ENCODE results near the gene FLRT1.

Gene FLRT1

DNA sequence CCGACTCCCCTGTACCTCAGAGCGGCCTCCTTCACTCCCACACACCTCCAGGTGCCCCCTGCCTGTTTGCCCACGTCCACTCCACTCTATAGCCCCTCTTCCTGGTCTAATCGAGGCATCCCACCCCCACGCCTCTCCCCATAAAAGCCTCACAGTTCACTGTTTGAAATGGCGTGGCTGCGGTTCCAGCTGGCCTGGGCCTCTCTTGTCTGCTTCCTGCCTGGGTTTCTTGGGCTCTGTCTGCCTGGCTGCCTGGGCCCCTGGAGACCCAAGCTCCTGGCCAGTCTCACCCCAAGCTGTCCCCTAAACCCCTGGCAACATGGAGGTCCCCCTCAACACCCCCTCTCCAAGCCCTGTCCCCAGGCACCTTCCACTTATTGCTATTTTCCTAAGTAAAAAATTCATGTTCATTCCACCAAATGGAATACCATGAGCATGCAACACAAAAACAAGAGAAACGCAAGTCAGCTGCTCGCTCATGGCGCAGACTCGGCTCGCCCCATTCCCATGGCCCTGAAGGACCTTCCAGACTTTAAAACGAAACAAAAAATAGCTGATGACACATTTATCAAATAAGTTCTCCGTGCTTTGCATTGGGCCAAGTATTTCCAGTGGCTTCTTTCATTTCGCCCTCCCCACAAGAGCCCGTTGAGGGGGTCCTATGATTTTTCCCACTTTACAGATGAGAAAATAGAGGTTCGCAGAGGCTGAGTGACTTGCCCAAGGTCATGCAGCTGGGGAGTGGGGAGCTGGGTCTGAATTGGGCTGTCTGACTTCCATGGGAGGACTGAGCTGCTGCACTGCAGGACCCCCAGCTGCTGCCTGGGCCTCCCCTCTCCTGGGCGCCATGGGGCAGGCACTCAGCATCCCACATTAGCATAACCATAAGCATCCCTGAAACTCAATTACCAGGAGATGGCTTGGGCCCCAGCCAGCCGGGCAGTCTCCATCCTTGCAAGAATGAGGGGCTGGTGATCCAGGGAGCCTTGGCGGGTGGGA lies 11.7 kb upstream of the FLRT1 start:
- no peak for ATAC-seq
- DNase-seq = no peak

- ATAC-seq (no peak), DNase-seq (no peak)
These were observed 10.5 kb upstream of the FLRT1 start for GRCh38 chr11:64025205-64025604.

GRCh38 chr11:64026575-64027205 lies 9.0 kb upstream of the FLRT1 start:
- DNase-seq (no peak), ATAC-seq (no peak)

DNA sequence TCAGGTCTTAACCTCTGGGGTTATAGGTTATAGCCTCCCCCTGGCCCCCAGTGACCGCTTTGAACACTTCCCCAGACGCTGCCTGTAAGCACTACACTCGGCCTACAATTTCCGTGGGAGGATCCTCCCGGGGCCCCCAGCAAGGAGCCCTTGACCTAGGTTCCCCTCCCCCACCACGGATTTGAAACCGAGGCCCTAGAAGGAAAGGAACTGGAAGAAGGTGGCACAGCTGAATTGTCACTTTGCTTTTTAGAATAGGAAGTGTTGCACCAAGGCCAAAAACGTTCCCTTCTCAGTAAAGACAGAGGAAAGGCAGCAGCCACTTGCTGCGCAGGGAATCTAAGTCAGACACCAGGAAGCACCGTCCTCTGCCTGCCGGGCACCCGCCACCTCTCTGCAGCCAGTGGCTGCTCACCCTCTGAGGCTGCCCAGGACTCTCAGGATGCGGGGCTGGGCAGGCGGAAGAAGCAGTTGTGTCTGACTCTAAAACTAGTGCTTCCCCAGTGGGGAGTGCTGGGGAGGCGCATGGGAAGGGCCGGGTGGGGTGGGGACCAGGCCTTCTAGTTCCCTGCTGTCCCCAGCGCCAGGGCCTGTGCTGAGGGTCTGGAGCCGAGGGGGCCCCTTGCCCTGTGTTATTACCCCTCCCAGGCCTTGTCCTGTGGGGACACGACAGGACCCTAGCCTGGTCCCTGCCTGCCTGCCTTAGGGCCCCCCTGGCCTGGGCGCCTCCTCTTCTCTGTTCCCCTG lies 7.9 kb upstream of the FLRT1 start:
- DNase-seq = no peak
- no peak for ATAC-seq

DNA sequence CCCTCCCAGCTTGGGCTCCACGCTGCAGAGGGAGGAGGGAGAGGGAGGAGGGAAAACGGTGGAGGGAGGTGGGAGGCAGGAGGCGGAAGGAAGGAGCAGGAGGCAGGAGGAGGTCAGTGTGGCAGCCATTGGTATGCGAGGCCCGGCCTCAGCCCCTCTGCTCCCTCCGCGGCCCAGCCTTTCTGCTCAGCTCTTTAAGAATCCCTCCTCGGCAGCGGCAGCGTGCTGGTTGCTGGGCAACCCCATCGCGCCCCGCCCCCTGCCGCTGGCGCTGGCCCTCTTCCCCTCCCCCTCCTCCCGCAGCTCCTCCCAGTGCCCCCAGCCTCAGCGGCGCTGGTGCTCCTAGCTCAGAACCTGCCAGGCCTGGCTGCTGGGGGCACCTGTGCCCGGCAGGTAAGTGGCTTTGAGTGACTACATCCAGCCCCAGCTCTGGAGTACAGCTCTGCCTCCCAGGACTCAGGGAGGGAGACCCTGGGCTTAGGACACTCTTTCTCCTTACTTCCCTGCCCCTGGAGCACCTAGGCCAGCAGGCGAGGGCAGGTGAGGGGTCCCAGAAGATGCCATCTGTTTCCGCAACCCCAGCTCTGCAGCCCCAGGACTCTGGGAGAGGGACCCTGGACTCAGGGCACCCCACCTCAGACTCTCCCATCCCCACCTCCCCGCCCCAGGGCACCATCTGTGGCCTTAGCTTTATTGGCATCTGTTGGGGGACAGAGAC lies 7.2 kb upstream of the FLRT1 start:
- no peak for DNase-seq
- no peak for ATAC-seq

DNA sequence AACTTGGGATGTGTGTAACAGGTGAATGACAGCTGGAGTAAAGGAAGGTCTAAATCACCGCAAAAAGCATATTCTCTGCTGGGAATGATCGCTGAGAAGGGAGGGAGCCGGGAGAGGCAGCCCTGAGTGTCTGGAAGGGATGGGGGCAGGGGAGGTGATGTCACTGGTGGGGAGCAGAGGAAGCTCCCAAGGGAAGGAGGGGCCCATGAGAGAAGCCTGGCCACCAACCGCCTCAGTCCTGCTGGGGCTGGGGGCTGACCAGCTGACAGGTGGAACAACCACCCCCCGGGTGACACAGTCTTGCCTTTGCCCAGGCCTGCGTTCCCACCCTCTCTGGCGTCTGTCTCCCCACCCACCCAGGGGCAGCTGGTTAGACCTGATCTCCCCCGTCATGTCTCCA lies 6.0 kb upstream of the FLRT1 start:
- ATAC-seq (no peak), DNase-seq (no peak)

DNA sequence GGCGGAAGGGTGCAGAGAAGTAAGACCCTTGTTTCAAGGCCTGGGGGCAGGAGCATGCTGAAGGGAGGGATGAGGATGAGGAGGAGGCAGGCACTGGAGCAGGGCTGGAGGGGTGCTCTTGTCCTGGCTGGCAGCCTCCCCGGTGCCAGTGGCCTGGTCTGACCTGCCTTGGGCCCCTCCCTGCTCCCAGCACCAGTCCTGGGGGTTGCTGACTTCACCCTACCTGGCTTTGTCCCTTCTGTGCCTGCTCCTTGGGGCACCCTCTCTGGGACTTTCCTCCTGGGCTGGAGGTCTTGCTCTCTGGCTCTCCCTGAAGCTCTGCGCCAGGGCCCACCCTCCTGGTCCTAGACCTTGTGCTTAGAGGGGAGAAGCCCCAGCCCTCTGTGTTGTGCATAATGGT lies 4.7 kb upstream of the FLRT1 start:
- DNase-seq (no peak), ATAC-seq (no peak)

- no peak for ATAC-seq
- no peak for DNase-seq
These were observed 3.7 kb upstream of the FLRT1 start for GRCh38 chr11:64032050-64032449.

DNA sequence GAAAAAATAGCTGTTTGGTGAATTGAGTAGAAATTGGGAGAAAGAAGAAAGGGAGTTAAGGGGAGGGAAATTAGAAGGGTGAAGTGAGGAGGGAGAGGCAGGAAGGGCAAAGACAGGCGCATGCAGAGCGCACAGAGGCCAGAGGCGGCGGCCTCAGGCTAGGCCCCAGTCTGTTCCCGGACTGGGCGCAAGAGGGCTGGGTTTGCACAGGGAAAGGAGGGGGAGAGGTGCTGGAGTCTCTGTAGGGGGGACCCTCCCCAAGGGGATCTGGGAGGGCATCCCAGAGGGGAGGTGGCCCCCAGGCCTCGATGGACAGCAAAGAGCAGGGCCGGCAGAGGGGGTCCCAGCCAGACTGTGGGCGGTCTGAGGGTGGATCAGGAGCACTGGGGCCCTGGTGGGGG lies 1.3 kb upstream of the FLRT1 start:
- no peak for DNase-seq
- ATAC-seq = no peak

- ATAC-seq = no peak
- no peak for DNase-seq
These were observed 628 bp upstream of the FLRT1 start for GRCh38 chr11:64035081-64035524.

DNA sequence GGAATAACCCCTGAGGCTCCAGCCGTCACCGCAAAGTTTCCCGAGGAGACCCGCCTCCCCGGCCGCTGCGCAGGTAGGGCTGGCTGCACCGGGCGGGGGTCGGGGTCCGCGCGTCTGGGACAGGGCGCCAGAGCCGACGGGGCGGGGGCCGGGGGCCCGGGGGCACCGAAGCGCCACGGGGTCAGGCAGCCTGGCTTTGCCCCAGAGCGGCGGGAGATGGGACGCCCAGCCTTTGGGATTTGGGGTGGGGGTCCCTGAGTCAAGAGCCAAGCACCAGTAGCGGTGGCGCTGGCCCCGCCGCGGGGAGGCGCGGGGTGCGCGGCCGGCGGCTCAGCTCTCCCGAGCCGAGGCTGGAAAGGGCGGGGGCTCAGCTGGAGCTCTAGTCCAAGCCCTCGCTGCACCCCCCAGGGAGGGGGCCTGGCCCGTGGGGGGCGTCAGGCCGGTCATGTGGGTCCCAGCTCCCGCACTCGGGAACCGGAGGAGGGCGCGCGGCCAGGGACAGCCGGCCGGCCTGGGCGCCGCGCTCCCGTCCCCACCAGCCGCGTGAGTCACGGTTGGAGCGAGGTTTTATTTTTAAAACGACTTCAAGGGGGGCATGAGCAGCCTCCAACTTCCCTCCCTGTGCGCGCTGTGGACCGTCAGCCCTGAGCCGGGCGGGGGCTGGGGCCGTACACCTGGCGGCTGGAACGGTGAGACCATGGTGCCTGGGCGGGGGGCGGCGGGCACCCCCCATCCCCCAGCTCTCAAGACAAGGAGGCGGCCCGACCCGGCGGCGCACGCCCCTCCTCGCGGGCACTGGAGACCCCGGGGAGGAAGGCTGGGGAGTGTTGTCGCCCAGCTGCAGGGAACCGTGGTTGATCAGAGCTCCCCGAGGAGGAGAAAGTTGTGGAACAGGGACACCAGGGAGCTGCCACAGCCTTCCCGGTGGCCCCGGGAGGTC lies 626 bp downstream of the FLRT1 start:
- DNase-seq (peak; percentile 27), ATAC-seq (no peak)

DNA sequence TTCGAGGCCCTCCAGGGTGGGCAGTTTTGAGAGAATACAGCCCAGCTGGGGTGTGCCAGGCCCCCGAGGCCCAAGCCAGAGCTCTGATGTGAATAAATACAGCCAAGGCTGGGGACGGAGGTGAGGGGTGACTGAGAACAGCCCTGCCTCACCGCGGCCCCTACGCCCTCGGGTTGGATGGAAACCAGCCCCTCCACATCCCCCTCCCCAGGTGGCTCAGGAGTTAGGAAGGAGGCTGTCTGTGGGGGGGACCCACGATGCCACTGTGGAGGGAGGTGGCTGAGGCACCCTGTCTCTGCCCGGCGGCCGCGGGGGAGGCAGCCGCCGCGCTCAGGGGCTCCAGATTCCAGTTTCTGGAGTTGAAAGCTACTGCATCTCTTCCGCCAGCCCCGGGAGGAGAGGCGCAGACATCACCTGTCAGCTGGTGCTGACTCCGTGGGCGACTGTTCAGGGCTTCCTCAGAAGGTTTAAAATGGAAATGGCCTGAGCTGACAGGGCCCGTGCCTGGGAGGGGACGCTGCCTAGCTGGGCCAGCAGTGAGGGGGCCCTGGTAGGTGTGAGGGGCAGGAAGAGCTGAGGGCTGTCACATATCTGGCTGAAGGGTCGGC lies 1.4 kb downstream of the FLRT1 start:
- no peak for DNase-seq
- no peak for ATAC-seq

GRCh38 chr11:64038500-64038899 lies 2.8 kb downstream of the FLRT1 start:
- DNase-seq (no peak), ATAC-seq (no peak)

DNA sequence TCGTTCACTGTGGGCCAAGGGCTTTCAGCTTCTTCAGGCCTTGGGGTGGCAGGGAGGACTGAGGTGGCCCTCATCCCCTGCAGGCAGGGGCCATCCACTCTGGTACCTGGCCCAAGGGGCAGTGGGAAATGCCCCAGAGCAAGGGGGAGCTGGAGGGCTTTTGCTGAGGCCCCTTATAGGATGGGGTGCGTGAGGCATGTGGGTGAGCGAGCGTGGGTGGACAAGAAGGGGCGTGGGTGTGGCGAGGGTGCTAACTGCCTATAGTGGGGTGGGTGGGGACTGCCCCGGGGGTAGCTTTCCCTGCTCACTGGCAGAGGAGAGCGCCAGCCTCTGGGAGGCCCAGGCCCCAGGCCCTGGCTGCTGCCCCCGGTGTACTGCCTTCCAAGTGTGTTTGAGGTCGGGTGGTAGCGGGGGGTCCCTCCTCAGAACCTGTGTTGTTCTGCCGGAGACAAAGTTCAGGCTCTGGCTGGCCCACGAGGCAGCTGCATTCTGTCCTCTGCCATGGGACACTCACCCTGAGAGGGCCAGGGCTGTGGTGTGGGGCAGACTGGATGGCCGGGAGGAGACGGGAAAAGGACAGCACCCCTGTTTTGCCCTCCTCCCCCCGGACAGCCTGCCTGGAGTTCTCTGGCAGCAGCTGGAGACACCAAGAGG lies 3.4 kb downstream of the FLRT1 start:
- ATAC-seq = no peak
- no peak for DNase-seq

- no peak for ATAC-seq
- DNase-seq = no peak
These were observed 5.1 kb downstream of the FLRT1 start for GRCh38 chr11:64040684-64041322.

DNA sequence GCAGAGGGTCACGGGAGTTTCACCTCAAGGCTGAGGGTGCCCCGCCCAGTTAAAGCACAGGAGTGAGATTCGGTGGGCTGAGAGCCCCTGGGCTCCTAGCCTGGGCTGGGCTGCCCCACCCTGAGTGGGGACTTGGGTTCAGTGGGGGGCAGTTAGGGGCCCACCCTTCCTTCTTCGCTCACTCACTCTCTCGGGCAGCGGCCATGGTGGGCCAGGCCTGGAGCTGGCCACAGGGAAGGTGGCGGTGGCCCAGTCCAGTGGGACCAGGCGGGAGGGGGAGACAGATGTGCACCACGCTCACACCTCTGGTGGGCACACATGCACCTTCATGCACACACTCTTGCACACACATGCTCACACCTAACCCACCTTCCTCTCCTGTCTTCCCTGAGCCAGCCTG lies 6.1 kb downstream of the FLRT1 start:
- ATAC-seq (no peak), DNase-seq (no peak)

- no peak for DNase-seq
- no peak for ATAC-seq
These were observed 6.6 kb downstream of the FLRT1 start for GRCh38 chr11:64042301-64042700.

- DNase-seq = no peak
- no peak for ATAC-seq
These were observed 7.8 kb downstream of the FLRT1 start for GRCh38 chr11:64043545-64043944.

DNA sequence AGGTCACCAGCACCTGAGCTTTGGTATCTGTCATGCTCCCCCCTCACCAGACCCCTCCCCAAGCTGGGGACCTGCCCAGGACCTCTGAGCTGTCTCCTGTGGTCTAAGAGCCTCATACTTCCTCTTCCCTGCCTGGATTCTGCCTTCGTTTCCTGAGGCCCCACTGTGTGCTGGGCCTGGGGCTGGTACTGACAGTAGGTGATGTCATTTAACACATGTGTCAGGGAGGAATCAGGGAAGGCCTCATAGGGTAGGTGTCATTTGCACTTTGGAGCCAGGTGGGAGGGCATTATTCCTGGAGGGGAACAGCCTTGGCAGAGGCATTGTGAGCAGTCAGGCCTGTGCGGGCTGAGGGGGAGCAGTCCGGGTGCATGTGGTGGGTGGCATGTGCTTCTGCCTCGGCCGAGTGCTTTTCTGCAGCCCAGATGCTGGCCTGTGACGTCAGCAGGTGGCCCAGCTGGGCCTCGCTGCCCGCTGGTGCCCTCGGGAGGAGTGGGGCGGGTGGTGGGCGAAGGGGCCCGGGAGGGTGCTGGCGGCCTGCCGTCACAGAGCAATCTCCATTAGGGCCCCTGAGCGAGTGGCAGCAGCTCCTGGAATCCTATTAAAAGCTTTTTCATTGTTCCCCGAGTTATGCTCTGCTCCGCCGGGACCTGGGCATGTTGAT lies 9.1 kb downstream of the FLRT1 start:
- DNase-seq (no peak), ATAC-seq (no peak)

All from stimulated activated naive CD8-positive, alpha-beta T cell treated with anti-CD3 and anti-CD28 coated beads, Interleukin-15, Interleukin-2, amounts not matched to agents 100 U/mL and 50 U/mL, for 24 hours (primary cell).